Mesendoderm (in vitro differentiated cells): Measurements from ENCODE around the gene RRAS2.
A peak's percentile ranks its signal among the peaks of the same experiment; 100 is the strongest.

ENCODE experiments used
- DNase-seq: peaks from one replicate; pipeline ENCODE4 v3.0.0; 2013
- H2AK5ac ChIP-seq: 2 replicates; pipeline ENCODE4 v1.6.1; 2013; ENCODE audit warnings: low read length, inconsistent platforms
- H2BK120ac ChIP-seq: 2 replicates; pipeline ENCODE4 v1.6.1; 2013; ENCODE audit warnings: low read depth, mild to moderate bottlenecking, low read length, moderate library complexity, mixed read lengths
- H2BK15ac ChIP-seq: replicated peaks from 2 replicates; pipeline ENCODE4 v1.6.1; 2013; ENCODE audit warnings: low read depth, mild to moderate bottlenecking, moderate library complexity
- H2BK5ac ChIP-seq: 2 replicates; pipeline ENCODE4 v1.6.1; 2013; ENCODE audit warnings: low read length, inconsistent platforms
- H3K18ac ChIP-seq: 2 replicates; pipeline ENCODE4 v1.6.1; 2013; ENCODE audit warnings: mild to moderate bottlenecking, low read length, mixed read lengths
- H3K23ac ChIP-seq: one replicate; pipeline ENCODE4 v1.6.1; 2013; ENCODE audit warnings: low read length
- H3K27ac ChIP-seq: 2 replicates; pipeline ENCODE4 v1.5.1; 2013; ENCODE audit warnings: low read depth, mild to moderate bottlenecking, inconsistent platforms, low read length, moderate library complexity
- H3K27me3 ChIP-seq: 2 replicates; pipeline ENCODE4 v1.6.1; 2013; ENCODE audit warnings: low read length, control low read depth, mild to moderate bottlenecking, inconsistent platforms; ENCODE audit not compliant: insufficient read depth, poor library complexity
- H3K36me3 ChIP-seq: 2 replicates; pipeline ENCODE4 v1.6.1; 2013; ENCODE audit warnings: low read length, inconsistent platforms; ENCODE audit not compliant: control insufficient read depth, insufficient read depth
- H3K4ac ChIP-seq: one replicate; pipeline ENCODE4 v1.6.1; 2013; ENCODE audit warnings: low read depth, mild to moderate bottlenecking, low read length, moderate library complexity
- H3K4me1 ChIP-seq: 2 replicates; pipeline ENCODE4 v1.6.1; 2013; ENCODE audit warnings: low read depth, low read length, inconsistent platforms; ENCODE audit not compliant: control insufficient read depth
- H3K4me2 ChIP-seq: 2 replicates; pipeline ENCODE4 v1.6.1; 2013; ENCODE audit warnings: low read length
- H3K4me3 ChIP-seq: 2 replicates; pipeline ENCODE4 v1.5.1; 2013; ENCODE audit warnings: mild to moderate bottlenecking, low read length
- H3K56ac ChIP-seq: one replicate; pipeline ENCODE4 v1.6.1; 2013; ENCODE audit warnings: low read length
- H3K79me1 ChIP-seq: 2 replicates; pipeline ENCODE4 v1.6.1; 2013; ENCODE audit warnings: low read length, inconsistent platforms
- H3K79me2 ChIP-seq: 2 replicates; pipeline ENCODE4 v1.6.1; 2013; ENCODE audit warnings: mild to moderate bottlenecking, low read length; ENCODE audit not compliant: control insufficient read depth, insufficient read depth
- H3K9ac ChIP-seq: 2 replicates; pipeline ENCODE4 v1.6.1; 2013; ENCODE audit warnings: low read length, inconsistent platforms
- H4K5ac ChIP-seq: one replicate; pipeline ENCODE4 v1.6.1; 2013; ENCODE audit warnings: low read length
- H4K8ac ChIP-seq: one replicate; pipeline ENCODE4 v1.6.1; 2013; ENCODE audit warnings: low read depth, mild to moderate bottlenecking, control low read depth, low read length, moderate library complexity
- WGBS: extraction: QIAGEN DNeasy Blood & Tissue Kit; methylation state at CpG from one replicate; pipeline ENCODE4 v1.1.7; 2013; ENCODE audit warnings: low lambda C conversion rate, missing lambda C conversion rate; ENCODE audit not compliant: insufficient coverage; ENCODE audit errors: extremely low coverage; 5-methylcytosine and 5-hydroxymethylcytosine counted together

RRAS2 gene

DNA sequence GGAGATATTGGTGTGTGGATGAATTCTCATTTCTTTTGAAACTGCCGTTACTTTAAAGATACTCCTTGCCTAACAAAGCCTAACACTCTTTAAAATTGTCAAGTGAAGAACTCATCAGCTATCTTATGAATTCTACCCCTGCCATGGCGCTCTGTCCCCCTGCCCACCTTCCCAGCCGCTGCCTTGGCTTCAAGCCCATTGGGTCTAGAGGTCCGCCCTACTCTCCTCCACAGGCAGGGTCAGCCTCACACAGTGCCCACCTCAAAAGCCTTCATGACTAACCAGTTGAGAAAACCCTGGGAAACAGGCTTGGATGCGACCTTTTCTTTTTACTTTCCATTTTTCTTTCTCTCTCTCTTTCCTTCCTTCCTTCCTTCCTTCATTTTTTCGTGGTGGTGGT, 128.6 kb downstream of the RRAS2 start:
- no peak overlapping the region for H3K9ac ChIP-seq
- H3K4me3 ChIP-seq = no peak overlapping the region
- H3K27me3 ChIP-seq = no peaks in the 10 kb centered on the region
- no peak overlapping the region for H3K56ac ChIP-seq
- H2BK120ac ChIP-seq = no peak overlapping the region
- no peak overlapping the region for H3K18ac ChIP-seq
- no peak for DNase-seq
- no peak overlapping the region for H3K23ac ChIP-seq
- H3K79me2 ChIP-seq = no peaks in the 10 kb centered on the region
- H3K27ac ChIP-seq = no peak overlapping the region
- no peak overlapping the region for H4K8ac ChIP-seq
- H3K4ac ChIP-seq = no peak overlapping the region
- H3K4me1 ChIP-seq = peaks cover 5% of the 10 kb centered on the region
- H2AK5ac ChIP-seq = no peak overlapping the region
- no peak overlapping the region for H2BK15ac ChIP-seq
- no peak overlapping the region for H3K4me2 ChIP-seq
- WGBS = no CpG with 5 or more reads among the region's 6 CpGs
- H4K5ac ChIP-seq = no peak overlapping the region
- no peaks in the 10 kb centered on the region for H3K79me1 ChIP-seq
- H3K36me3 ChIP-seq = no peaks in the 10 kb centered on the region
- no peak overlapping the region for H2BK5ac ChIP-seq

GRCh38 chr11:14229472-14229871, 129.5 kb downstream of the RRAS2 start:
- no CpG with 5 or more reads among the region's 11 CpGs for WGBS

DNA sequence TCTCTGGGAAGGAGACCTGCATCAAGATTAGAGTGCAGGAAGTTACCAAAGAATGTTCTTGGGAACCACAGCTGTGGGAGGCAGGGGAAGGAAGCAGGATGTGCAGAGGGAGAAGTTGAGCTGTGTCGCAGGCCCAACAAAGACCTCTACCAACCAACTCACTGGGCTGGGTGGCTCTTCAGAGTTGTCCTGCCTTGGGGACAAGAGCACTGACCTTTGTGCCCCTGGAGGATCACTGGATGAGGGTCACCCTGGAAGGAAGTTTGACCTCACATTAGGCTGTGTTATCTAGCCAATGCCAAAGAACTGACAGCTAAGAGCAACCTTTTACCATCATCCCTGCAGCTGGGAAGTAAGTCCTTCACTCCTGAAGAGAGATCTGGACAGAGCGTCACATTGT, 130.6 kb downstream of the RRAS2 start:
- no peak overlapping the region for H2BK5ac ChIP-seq
- H2BK120ac ChIP-seq = no peak overlapping the region
- no peak overlapping the region for H3K18ac ChIP-seq

More at GRCh38 chr11:14229472-14229871, 129.5 kb downstream of the RRAS2 start:
- Histone ChIP-seq H3K4me3 (no peak overlapping the region), H4K8ac (no peak overlapping the region), H2AK5ac (no peak overlapping the region), H4K5ac (no peak overlapping the region), H3K36me3 (no peaks in the 10 kb centered on the region), H3K18ac (no peak overlapping the region), H3K4ac (no peak overlapping the region), H3K27ac (no peak overlapping the region), H3K56ac (no peak overlapping the region), H3K4me2 (peak overlapping the region; percentile 8), H3K4me1 (peaks cover 5% of the 10 kb centered on the region), H3K79me1 (no peaks in the 10 kb centered on the region), H2BK5ac (no peak overlapping the region), H3K79me2 (no peaks in the 10 kb centered on the region), H2BK120ac (no peak overlapping the region), H3K27me3 (no peaks in the 10 kb centered on the region), H3K9ac (no peak overlapping the region), H2BK15ac (no peak overlapping the region), H3K23ac (no peak overlapping the region)
- DNase-seq = no peak

More for the DNA sequence above, 130.6 kb downstream of the RRAS2 start:
- no peak overlapping the region for H3K27ac ChIP-seq
- peaks cover 8% of the 10 kb centered on the region for H3K4me1 ChIP-seq
- no peak overlapping the region for H3K4ac ChIP-seq
- no peak overlapping the region for H3K4me3 ChIP-seq
- H3K9ac ChIP-seq = no peak overlapping the region
- no peak overlapping the region for H3K4me2 ChIP-seq
- H3K27me3 ChIP-seq = no peaks in the 10 kb centered on the region
- H4K8ac ChIP-seq = no peak overlapping the region
- no CpG with 5 or more reads among the region's 2 CpGs for WGBS
- H3K36me3 ChIP-seq = no peaks in the 10 kb centered on the region
- no peaks in the 10 kb centered on the region for H3K79me1 ChIP-seq
- H4K5ac ChIP-seq = no peak overlapping the region
- no peak overlapping the region for H2AK5ac ChIP-seq
- no peak for DNase-seq
- H2BK15ac ChIP-seq = no peak overlapping the region
- no peak overlapping the region for H3K56ac ChIP-seq
- no peaks in the 10 kb centered on the region for H3K79me2 ChIP-seq
- H3K23ac ChIP-seq = no peak overlapping the region
